CD4-positive, alpha-beta T cell treated with Interleukin-2 at 100 ng/mL for 4 hours (primary cell): ENCODE results near the gene LACC1.
A peak's percentile ranks its signal among the peaks of the same experiment; 100 is the strongest.

Experiments used
- DNase-seq: peaks from one replicate; pipeline ENCODE4 v3.0.0-alpha.2; 2020; ENCODE audit warnings: low spot score

Gene LACC1

DNA sequence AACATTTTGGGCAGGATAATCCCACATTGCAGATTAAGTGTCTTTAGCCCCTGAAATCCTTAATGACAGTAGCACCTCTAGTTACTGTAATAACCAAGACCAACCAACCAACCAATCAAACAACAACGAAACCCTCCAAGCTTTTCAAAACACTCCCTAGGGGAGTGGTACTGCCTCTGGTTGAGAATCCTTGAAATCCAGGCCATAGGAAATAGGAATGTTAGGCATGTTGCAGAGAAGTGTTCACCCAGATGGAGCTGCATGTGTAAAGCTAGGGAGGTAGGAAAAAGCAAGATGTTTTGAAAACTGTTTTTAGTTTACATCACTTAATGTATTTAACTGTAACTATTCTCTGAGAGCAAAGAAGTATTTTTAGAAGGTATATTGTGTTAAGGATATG lies 4.5 kb downstream of the LACC1 start:
- no peak for DNase-seq

DNA sequence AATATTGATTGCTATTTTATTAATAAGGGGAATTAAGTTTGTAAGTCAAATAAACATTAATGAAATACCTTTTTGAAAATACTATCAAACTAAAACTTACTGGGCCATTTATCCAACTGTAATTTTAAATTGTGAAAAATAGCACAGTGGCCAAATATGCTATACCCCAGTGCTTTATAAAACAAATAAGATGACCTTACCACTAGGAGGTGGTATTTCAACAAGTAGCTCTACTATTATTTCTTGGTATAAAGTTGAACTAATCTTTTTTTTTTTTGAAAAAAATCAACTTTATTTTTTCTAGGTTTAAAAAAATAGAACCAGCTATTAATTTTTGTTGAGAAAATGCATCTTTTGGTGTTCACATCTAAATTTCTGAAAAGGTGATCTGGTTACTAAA lies 14.7 kb downstream of the LACC1 start:
- DNase-seq, result no peak

- no peak for DNase-seq
Measured at GRCh38 chr13:43895940-43896339, 16.2 kb downstream of the LACC1 start.

DNA sequence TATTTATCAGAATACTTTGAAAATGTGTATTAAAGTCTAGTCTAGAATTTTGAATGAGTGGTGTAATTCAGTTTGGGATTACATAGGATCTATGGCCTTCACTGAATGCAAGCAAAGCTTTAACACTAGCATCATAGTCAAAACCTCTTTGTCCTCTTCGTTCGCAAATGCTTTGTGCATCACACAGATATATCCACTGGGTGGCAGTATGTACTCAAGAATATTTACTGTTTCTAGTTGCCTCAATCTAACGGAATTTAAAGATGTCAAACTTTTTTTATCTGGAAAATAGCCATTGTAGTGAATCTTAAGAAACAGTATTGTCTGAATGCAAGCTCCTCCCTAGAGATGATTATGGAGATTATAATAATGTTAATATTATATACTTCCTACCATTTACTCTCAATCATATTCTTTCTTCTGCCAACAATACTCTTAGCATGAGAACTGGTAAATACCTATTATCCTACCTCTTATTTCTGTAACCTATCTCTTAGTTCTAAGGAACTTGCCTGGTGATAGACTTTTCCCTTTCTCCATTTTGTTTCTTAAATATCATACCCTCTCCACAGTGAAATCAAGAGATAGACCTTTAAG lies 25.8 kb downstream of the LACC1 start:
- DNase-seq, result peak; percentile 72

- DNase-seq, result peak; percentile 33
Measured at GRCh38 chr13:43908156-43909126, 28.7 kb downstream of the LACC1 start.

DNA sequence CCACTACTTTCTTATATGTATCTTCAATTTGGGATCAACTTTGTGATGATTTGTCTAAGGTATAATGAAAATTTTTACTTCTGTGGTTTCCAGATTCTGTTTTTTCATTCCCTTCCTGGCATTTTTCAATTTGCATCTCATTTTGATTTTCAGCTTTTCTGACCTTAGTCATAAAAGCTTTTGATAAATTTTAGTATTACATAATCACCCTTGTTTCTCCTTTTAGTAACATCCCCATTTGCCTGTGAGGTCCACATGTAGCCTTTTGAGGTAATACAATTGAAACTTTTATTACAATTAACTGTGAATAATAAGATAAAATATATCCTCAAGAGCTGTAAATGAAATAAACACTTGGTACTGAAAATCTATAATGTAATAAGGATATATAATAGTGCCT lies 31.2 kb downstream of the LACC1 start:
- DNase-seq, result no peak

DNA sequence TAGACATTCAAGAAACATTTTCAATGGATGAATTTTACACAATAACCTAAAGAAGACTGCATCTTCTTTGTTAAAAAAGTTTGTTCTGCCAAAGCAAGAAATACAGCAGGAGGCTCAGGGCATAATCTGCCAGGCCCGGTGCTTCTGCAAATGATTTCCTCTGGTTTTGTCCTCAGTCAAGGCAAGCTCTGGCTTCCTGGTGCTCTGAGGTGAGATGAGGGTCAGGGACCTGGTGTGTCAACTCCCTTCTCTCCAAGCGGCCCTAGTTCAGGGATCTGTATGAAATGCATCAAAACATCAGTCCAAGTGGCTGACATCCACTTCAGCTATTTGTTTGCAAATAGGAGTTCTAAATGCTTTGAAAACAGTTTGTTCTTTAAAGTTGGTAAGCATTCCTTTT lies 31.6 kb downstream of the LACC1 start:
- no peak for DNase-seq

DNA sequence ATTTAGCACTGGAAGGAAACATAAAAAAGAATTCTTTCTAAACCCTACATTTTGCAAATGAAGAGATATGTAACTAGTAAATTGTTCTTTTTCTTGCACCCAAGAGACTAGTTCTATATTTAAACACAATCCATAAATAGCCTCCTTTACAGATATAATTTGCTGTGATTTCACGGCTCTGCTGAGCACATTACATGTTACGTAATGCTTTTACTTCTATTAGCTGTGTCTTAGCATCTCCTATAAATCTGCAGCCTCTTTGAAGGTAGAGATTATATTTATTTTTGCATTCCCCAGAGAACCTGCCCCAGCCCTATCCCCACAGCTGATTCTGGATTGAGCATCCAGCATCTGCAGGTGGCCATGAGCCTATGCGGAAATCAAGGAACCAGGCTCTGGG lies 32.2 kb downstream of the LACC1 start:
- DNase-seq, result no peak

DNA sequence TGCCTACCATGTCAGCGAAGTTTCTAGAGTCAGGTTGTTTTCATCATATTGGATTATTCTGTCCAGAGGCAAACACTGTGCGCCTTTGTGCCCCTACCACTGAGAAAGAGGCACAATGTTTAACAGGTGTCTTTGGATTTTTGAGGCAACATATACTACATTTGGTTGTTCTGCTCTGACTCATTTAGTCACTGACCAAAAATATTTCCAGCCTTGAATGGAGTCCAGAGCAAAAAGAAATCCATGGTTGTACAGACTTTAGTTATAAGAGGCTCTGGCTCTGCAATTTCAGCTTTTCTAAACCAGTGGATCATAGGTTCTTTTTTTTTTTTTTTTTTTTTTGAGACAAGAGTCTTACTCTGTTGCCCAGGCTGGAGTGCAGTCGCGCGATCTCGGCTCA lies 35.7 kb downstream of the LACC1 start:
- no peak for DNase-seq

GRCh38 chr13:43916828-43917227 lies 37.1 kb downstream of the LACC1 start:
- DNase-seq, result no peak

DNA sequence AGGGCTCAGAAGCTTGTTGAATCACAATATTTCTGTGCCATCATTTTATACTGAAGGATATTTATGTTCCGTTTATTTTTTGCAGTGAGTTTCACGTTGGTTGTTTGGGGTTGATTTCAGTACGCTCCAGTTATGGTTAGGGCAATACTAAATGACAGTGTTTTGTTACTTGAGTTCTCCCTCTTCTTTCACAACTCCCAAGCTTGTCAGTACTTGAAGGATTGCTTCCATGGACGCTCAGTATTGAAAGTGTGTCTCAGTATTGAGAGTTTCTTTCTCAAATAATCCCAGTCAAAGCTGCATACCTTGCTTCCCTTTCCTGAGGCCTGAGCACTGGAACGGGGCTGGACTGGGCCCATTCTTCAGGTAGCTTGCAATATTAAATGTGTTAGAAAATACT lies 38.9 kb downstream of the LACC1 start:
- DNase-seq, result no peak

- DNase-seq, result no peak
Measured at GRCh38 chr13:43920965-43921674, 41.4 kb downstream of the LACC1 start.

- no peak for DNase-seq
Measured at GRCh38 chr13:43924549-43925245, 45.0 kb downstream of the LACC1 start.

GRCh38 chr13:43929947-43930346 lies 50.2 kb downstream of the LACC1 start:
- no peak for DNase-seq

GRCh38 chr13:43933378-43933777 lies 53.7 kb downstream of the LACC1 start:
- DNase-seq, result no peak

DNA sequence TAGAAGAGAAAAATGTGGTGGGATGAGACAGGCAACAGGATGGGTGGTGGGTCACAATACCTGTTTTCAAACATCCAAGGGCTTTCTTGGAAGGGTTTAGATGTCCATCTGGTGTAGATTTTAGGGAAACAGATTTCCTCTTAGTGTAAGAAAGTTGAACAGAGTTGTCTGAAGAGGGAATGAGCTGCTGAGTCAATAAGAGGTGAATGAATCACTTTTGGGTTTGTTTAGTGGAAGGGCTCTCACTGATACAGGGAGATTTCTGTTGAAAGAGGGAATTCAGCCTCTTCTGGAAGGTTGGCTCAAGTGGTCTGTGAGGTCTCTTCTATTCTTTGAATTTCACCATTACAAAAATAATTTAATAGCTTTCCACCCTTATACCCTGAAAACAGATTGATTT lies 54.6 kb downstream of the LACC1 start:
- no peak for DNase-seq

GRCh38 chr13:43935878-43936277 lies 56.2 kb downstream of the LACC1 start:
- no peak for DNase-seq

GRCh38 chr13:43936647-43937046 lies 56.9 kb downstream of the LACC1 start:
- DNase-seq, result no peak

GRCh38 chr13:43937839-43938238 lies 58.1 kb downstream of the LACC1 start:
- no peak for DNase-seq

- DNase-seq, result no peak
Measured at GRCh38 chr13:43938449-43938848, 58.7 kb downstream of the LACC1 start.

DNA sequence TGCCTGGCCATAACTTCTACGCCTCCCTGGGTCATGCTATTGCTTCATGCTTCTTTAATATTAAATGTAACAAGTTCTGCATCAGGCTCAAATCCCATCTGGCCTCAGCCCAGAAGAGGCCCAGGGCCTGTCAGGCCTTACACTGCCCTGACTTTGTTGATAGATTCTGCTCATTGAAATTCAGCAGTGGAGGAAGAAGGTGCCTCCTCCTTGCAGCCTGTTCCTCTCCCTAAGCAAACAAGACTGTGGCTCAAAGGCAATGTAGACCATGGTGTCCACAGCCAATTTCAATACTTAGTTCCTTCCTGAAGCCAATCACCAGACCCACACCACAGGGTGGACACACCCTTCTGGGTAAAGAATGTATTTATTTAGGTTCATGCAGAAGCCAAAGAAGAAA lies 59.4 kb downstream of the LACC1 start:
- no peak for DNase-seq

DNA sequence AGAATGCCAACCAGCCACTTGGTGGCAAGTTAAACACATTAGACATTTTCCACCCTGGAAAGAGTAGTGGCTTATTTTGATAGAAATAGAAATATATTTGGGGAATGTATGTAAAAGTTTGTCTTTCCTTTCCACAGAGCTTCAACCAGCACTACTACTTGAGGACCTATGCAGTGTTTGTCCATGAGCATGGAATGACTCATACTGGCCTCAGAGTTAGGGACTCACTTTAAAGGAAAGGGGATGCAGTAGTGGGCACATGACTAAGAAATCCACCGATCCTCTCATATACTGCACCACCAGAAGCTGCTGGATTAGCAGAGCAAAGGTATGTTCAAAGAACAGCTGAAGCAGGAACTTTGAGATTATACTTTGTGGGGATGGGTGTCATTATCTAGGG lies 62.6 kb downstream of the LACC1 start:
- no peak for DNase-seq
